Cortex of kidney (tissue), 1 donor: ENCODE results near the gene TRAP1.
"Not testable (repeated sequence)": the region's sequence is repeated elsewhere in the genome, so short reads cannot be mapped to it uniquely, and the experiment has no call there.

Experiments used
- DNase-seq: peaks from one replicate; lab custom pipeline; 2025; lab: John Stamatoyannopoulos, UW

The TRAP1 gene

DNA sequence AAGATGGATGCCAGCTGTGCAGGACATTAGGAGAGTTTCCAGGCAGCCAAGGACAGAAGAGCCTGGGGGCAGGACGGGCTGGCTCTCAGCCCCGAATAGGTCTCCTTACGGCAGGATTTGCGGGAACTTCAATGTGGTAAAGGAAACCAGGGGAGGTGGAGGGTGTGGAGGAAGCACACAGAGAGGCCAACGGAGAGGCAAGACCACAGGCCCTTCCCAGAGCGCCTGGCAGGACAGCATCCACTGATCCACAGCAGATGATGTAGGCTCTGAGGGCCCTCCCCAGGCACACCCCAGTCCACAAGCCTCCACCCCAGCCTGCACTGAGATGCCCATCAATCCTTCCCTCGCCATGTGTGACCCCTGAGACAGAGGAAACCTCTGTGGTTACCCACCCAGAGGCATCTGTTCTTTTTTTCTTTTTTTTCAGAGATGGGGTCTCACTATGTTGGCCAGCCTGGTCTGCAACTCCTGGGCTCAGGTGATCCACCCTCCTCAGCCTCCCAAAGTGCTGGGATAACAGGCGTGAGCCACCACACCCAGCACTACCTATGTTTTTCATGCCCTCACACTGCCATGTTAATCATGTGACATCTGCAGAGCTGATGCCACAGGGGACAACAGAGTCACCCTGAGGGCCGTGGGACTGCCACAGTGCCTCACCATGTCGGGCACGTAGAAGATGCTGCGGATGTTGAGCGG, 43.5 kb downstream of the TRAP1 start:
- no peak for DNase-seq

DNA sequence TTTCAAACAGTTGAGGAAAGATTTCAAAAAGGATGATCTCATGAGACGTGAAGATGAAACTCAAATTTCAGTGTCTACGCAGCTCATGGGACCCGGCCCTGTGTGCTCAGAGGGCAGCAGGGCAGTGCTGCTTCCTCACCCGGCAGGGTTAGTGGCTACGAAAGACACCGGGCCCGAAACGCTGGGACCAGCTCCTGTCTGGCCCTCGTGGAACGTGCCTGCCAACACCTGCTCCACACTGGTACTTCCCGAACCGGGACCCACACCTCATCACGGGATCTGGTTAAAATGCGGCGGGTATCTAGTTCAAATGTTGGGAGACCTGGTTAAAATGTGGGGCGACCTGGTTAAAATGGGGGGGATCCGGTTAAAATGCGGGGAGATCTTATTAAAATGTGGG, 44.1 kb downstream of the TRAP1 start:
- DNase-seq = no peak

DNA sequence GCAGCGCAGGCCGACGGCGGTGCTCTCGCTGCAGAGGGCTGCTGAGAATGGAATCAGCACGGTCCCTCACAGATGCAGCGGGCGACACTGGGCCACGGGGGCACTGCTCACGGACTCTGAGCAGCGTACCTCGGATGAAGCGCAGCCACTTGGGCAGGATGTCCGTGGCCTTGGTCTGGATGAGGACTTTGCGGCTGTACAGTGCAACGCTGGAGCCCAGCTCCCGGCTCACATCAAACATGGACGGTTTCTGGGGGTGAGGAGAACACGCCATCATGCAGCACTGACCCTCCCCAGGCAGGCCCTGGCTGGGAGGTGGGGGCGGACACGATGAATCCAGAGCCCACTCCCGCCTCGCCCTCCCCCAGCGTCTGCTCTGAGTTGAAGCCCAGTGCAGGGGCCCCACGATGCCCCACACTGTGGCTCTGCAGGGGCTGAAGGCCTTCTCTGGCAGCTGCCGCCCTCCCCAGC, 44.7 kb downstream of the TRAP1 start:
- no peak for DNase-seq

DNA sequence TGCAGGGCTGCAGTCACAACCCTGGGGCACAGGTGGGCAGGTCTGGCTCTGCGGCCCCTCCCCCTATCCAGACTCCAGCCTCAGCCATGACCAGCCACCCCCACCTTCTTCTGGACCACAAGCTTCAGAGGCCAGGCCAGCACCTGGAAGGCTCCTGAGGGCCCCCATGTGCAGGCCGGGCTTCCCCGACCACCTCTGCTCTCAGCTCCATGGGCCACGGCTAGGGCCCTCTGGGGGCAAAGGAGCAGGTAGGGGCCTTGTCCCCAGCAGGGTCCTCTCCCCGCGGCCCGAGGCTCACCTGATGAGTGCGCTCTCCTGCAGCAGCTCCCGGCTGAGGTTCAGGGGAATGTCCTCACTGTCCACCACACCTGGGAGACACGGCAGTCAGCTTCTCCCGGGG, 45.9 kb downstream of the TRAP1 start:
- DNase-seq = no peak

DNA sequence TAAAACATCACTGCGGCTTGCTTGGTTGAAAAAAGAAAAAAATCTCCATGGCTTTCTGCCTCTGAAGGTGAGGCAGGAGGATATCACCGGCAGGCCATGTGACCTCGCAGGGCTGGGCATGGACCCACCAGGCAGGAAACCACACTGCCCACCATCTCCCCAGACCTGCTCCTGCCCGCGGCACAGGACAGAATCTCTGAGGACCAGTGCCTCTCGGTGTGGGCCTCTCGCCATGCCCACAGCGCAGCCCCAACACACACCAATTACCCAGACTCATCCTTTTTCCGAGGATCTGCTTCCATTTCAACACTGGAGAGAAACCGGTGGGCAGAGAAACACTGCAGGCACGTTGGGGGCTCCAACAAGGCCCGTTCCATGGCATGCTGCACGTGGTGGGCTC, 46.6 kb downstream of the TRAP1 start:
- no peak for DNase-seq

DNA sequence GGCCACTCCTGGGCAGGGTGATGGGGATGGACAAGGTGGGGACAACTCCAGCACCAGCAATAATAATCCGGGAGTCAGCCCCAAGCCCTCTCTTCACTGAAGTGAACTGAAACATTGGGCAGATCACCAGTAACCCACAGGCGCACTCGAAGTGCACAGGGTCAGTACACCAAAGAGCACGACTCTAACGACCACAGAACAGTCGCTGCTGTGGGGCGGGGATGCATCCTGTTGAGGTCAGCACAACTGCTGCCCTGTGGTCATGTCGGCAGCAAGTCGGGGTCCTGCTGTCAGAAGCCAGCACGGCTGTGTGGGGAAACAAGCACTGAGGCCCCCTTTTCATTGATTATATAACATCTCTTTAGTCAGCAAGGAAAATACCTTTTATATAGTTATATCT, 48.2 kb downstream of the TRAP1 start:
- DNase-seq = no peak

DNA sequence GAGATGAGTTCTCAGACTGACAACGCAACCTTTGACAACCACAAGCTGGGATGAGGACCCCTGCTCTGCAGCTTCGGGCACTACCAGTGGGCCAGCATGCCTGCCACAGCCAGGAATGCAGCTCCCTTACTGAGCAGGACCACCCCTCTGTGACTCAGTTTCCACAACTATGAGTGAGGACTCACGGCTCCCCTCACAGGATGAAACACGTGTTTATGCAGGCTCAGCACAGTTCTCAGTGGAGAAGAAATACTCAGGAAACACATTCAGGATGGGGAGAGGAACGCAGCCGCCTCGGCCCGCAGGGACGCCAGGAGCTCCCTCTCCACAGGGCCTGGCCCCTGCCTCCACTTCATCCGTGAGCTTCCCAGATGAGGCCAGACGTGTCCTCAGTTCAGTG, 48.7 kb downstream of the TRAP1 start:
- no peak for DNase-seq

DNA sequence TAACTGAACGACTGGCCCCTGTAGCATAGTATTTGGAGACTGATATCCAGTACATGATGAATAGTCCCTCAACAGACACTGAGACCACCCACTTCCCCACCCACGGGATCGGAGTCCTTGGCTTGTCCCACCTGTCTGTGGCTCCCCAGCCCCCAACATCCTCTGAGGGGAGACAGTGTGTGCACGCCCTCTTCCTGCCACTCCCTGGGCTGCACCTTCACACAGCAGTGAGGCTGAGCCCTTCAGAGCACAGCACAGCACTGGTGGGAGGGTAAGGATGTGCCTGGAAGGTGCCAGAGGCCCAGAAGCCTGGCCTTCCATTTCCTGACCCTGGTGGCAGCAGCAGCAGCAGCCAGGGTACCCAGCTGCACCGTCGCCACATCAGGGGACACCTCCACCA, 51.8 kb downstream of the TRAP1 start:
- DNase-seq = no peak

DNA sequence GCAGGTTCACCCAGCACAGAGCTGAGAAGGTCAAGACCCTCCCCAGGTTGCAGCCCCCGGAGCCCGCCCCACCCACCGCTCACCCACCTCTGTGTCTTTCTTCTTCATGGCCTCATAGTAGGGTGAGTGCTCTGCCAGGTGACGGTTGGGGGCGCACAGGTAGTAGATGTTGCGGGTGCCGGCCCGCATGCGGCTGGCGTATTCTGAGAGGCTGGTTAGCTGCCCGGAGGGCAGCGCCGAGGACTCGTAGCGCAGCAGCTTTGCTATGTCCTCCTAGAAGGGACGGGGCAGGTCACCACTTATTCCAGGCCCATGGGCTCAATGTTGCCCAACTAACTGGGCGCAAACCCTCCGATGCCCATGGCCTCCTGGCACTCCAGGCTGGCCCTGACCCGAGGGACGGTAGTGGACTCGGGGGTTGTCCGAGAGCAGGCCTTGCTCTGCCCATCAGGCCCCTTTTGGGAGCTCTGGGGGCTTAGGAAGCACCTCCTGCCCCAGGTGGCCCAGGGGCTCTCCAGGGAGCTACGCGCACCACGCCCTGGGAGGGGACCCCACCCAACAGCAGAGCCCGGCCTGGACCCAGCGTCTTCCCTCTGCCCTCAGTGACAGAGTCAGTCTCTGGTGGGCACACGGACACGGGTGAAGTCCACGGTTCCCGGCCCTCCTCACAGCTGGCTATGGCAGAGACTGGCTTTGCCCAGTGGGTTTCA, 53.0 kb downstream of the TRAP1 start:
- no peak for DNase-seq

DNA sequence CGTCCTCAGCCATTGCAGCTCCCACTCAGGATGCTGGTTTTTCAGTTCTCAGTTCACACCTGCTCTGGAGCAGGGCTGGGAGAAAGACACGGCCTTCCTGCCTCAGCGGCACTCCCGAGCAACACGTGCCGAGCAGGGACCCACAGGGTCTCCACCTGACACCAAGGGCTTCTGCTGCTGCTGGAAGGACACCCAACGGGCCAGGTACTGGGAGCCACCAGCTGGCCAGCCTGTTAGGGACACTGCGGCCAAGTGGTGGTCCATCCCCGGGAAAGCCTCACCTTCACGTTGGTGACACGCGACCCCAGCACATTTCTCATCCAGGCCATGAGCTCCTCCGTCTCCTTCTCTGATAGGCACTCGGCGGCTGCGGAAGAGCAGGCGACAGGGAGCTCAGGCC, 54.7 kb downstream of the TRAP1 start:
- no peak for DNase-seq

DNA sequence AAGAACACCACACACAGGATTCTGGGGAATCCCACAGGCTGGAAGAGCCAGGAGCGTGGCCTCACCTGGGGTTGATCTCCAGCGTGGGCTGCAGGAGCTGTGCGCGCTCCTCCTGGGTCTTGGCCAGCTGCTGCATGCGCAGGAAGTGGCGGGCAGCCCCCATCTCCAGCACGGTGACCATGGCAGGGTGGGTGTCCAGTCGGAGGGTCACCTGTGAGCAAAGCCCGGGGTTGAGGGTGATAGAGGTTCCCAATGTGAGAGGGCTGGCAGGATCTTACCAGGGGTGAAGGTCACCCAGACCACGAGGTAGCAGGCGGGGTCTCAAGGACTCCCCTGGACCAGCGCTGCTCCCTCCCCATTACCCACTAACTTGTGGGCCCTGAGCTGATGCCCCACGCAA, 55.4 kb downstream of the TRAP1 start:
- no peak for DNase-seq

DNA sequence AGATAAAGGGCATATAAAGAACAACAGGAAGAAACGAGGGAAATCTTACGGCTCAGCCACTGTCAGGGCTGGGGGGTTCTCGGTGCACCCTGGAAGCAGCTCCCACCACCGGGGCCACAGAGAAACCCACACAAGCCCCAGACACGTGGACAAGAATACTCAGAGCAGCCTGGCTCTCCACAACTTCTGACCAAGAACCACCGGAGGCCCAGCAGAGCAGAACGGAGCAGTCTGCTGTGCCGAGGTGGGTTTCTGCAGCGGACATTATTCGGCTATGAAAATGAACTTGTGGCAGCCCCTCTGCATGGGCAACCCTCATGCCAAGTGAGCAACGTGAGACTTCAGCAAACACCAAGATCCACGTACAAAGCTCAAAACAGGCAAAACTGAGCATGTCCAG, 56.0 kb downstream of the TRAP1 start:
- no peak for DNase-seq

DNA sequence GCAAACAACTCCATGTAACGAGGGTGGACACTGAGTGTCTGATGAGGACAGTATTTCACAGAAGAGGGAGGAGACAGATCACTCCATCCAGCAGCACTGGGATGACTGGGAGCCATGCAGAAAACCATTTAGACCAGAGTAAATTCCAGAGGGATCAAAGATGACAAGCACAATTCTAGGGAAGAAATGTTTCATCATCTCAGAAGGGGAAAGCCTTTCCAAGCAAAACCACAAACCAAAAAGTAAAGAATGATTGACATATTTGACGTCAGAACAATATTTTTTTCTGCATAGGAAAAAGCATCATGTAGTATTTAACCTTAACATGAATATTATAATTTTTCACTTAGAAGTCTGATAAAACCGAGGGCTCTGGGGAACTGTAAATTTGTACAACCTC, 58.1 kb downstream of the TRAP1 start:
- no peak for DNase-seq

DNA sequence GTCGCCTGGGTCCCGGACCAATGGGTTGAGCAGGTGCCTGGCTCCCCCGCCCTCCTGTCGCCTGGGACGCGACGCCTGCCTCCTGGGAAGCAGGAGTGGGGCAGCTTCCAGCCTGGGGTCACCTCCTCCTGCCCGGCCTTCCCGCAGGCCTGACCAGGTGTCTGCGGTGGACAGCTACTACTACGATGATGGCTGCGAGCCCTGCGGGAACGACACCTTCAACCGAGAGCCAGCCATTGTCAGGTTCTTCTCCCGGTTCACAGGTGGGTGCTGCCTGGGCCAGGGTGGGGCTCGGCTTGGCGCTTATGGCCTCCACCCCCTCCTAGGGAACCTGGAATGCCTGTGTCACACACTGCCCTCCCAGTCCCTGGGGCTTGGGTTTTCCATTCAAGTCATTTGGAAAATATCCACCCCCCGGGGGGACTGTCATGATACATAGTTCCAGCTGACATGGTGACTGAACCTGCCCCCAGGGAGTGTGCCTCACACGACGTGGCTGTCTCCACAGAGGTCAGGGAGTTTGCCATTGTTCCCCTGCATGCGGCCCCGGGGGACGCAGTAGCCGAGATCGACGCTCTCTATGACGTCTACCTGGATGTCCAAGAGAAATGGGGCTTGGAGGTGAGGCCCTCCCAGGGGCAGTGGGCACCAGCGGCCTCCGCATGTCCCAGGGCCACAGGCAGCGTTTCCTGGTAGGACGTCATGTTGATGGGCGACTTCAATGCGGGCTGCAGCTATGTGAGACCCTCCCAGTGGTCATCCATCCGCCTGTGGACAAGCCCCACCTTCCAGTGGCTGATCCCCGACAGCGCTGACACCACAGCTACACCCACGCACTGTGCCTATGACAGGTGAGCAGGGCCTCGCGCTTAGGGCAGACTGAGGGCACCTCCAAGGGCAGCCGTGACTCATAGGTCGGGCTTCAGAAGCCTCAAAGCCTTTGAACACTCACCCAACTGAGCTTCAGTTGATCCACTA, 60.5 kb downstream of the TRAP1 start:
- DNase-seq = no peak

DNA sequence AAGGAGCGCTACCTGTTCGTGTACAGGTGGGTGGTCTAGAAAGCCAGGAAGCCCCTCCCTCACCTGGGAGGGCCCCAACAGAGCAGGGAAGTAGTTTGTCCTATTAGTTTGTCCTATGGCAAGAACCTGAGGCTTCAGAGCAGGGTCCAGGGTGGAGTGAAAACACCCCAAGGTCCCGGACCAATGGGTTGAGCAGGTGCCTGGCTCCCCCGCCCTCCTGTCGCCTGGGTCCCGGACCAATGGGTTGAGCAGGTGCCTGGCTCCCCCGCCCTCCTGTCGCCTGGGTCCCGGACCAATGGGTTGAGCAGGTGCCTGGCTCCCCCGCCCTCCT, 61.2 kb downstream of the TRAP1 start:
- not testable (repeated sequence) for DNase-seq

DNA sequence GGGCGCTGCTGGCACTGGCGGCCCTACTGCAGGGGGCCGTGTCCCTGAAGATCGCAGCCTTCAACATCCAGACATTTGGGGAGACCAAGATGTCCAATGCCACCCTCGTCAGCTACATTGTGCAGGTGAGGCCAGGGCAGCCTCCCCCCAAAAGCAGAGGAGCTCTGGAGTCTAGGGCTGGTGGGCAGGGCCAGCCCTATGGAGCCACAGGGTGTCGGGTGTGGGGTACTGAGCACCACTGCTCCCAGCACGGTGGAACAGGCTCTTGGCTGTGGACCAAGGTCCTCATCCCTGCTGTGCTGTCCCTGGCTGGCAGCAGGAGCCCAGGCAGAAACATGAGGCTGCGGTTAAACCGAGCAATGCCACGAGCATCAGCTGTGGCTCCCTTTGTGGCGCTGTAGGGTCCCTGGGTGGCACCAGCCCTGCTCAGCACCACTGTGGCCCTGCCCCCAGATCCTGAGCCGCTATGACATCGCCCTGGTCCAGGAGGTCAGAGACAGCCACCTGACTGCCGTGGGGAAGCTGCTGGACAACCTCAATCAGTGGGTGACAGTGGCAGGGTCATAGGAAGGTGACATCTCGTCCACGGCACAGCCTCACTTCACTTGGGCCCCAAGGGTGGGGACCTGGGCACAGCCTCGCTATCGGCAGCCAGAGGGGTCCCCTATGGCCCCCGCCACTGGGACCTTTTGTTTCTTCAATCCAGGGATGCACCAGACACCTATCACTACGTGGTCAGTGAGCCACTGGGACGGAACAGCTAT, 61.7 kb downstream of the TRAP1 start:
- DNase-seq = no peak

DNA sequence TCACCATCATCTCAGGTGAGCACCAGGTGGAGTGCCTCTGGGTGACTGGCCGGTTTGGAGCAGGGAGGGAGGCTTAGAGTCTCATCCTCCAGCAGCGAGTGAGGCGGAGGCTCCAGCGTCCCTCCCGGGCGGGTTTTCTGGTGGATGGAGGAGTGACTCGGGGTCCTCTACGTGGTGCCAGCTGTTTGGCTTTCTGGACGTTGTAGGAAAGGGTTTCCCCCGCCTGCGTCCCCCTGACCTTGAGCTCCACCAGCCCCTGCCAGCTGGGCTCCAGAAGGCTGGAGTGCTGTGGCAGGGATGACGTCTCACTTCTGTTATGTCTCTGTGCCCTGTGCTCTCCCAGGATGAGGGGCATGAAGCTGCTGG, 62.3 kb downstream of the TRAP1 start:
- DNase-seq = no peak

DNA sequence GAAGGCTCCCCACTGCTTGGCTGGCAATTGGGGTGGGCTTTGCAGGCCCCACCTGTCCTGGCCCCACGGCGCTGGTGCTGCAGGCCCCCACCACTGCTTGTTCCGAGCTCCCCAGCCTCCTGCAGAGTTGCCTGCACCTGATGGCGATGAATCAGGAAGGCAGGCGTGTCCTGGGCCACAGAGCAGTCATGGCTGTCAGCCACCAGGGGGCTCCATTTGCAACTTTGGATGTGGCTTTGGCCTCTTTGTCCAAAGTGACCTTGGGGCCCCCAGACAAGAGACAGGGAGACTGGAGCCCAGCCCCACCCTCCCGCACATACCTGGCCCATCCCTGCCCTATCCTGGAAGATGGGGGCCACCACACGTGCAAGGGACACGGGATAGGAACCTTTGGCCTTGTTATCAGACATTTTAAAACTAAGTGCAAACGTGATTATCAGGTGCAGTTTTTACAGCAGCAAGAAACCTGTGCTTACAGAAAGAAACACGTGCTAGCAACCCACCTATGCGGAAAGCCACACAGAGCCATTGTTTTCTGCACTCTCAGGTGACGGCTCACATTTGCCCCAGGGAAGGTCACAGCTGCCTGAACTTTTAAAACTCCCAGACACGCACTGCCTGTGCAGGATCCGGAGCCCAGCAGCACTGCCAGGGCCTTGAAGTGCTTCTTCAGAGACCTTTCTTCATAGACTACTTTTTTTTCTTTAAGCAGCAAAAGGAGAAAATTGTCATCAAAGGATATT, 62.9 kb downstream of the TRAP1 start, which contains the start of gene DNASE1:
TSS of gene DNASE1 (plus strand) at position 443 of the 743 bp plus-strand sequence. CDS start 683 bp downstream, outside the sequence.
- no peak for DNase-seq

DNA sequence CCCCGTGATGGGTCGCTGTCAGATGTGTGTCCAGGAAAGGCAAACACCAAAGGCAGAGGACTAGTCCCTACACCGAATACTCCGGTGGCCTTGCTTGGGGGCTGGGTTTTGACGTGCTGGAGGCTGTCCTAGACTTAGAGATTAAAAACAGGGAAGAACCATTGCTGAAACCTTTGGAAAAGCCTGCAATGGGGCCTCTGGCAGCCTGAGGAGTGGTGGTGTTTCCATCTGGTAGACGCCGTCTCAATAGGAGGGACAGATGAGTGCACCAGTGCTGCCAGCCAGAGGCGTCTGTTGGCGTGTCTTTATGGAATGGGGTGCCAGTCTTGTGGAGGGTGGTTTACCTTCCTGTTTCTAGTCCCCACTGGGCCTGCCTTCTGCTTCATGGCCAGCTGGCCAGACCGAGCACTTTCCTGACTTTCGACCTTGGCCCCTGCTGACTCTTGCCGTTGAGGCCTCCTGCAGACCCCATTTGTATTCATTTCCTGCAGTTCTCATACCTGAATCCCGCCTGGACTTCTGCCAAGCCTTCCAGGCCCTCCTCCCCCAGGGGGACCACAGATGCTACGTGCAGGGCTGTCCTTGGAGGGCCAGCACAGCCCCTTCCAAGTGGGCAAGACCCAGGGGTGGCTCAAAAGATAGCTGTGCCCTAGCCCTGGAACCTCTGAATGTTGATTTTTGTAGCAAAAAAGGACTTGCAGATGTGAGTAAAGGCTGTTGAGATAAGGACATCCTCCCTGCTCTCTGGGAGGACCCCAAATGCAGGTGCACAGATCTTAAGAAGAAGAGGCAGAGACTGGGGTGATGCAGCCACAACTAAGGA, 64.7 kb downstream of the TRAP1 start:
- no peak for DNase-seq
